ENCODE measurements around the gene CTU1.
"Not testable (repeated sequence)": the region's sequence is repeated elsewhere in the genome, so short reads cannot be mapped to it uniquely, and the experiment has no call there.

The CTU1 gene

GRCh38 chr19:51108066-51108804, at the start of gene CTU1:
Gene CTU1, minus strand, starts transcription at chr19:51108409. Its CDS starts 3,840 bp downstream, at chr19:51104569.
- peak; percentile 99 for DNase-seq (ENCODE audit: low read depth)

- DNase-seq (ENCODE audit: low read depth): no peak
Measured at GRCh38 chr19:51157265-51157664, 49.1 kb upstream of the CTU1 start.

- no peak for DNase-seq (ENCODE audit: low read depth)
Measured at GRCh38 chr19:51156710-51157109, 48.5 kb upstream of the CTU1 start.

- no peak for DNase-seq (ENCODE audit: low read depth)
Measured at GRCh38 chr19:51150627-51151026, 42.4 kb upstream of the CTU1 start.

- DNase-seq (ENCODE audit: low read depth): no peak
Measured at GRCh38 chr19:51148580-51148979, 40.4 kb upstream of the CTU1 start.

GRCh38 chr19:51147663-51148062, 39.5 kb upstream of the CTU1 start:
- DNase-seq (ENCODE audit: low read depth): no peak

GRCh38 chr19:51146751-51147150, 38.5 kb upstream of the CTU1 start:
- DNase-seq (ENCODE audit: low read depth): no peak

- DNase-seq (ENCODE audit: low read depth): no peak
Measured at GRCh38 chr19:51145916-51146493, 37.8 kb upstream of the CTU1 start.

- DNase-seq (ENCODE audit: low read depth): no peak
Measured at GRCh38 chr19:51144482-51145045, 36.4 kb upstream of the CTU1 start.

GRCh38 chr19:51143486-51143885, 35.3 kb upstream of the CTU1 start:
- no peak for DNase-seq (ENCODE audit: low read depth)

GRCh38 chr19:51142809-51143475, 34.7 kb upstream of the CTU1 start:
- DNase-seq (ENCODE audit: low read depth): not testable (repeated sequence)

- no peak for DNase-seq (ENCODE audit: low read depth)
Measured at GRCh38 chr19:51142119-51142518, 33.9 kb upstream of the CTU1 start, which contains the start of gene SIGLEC7. Gene SIGLEC7, plus strand, starts transcription at chr19:51142301. Its CDS starts 69 bp downstream, at chr19:51142370.

- DNase-seq (ENCODE audit: low read depth): no peak
Measured at GRCh38 chr19:51141181-51141580, 33.0 kb upstream of the CTU1 start.

- no peak for DNase-seq (ENCODE audit: low read depth)
Measured at GRCh38 chr19:51140441-51140840, 32.2 kb upstream of the CTU1 start.

- no peak for DNase-seq (ENCODE audit: low read depth)
Measured at GRCh38 chr19:51139299-51140014, 31.2 kb upstream of the CTU1 start.

GRCh38 chr19:51138549-51138979, 30.4 kb upstream of the CTU1 start:
- DNase-seq (ENCODE audit: low read depth): no peak

GRCh38 chr19:51137792-51138425, 29.7 kb upstream of the CTU1 start:
- DNase-seq (ENCODE audit: low read depth): no peak

GRCh38 chr19:51136851-51137551, 28.8 kb upstream of the CTU1 start:
- no peak for DNase-seq (ENCODE audit: low read depth)

GRCh38 chr19:51135986-51136762, 28.0 kb upstream of the CTU1 start:
- DNase-seq (ENCODE audit: low read depth): no peak

GRCh38 chr19:51135004-51135403, 26.8 kb upstream of the CTU1 start:
- no peak for DNase-seq (ENCODE audit: low read depth)

Measured in activated gamma-delta T cell treated with anti-CD3 and anti-CD28 coated beads, Interleukin-2, amount 50 U/mL, for 16 hours (primary cell).